ENCODE data around the gene FGF3.

The FGF3 gene

DNA sequence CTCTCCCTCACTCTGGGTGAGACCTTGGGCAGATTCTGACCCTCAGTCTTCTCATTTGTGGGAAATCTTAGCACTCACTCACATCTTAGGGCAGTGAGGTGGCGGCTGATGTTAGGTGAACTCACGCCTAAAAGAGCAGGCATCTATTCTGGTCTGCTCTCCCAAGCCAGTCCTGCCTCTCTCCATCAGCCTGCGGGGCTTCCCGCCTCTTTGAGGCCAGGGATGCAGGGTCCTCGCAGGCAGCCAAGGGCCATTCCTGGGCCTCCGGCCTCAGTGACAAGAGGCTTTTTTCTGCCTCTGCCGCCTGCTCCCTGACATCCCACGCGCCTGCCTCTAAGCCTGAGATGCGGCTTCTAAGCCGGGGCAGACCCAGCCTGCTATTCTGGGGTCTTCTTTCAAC is 30.3 kb downstream of the FGF3 start:
- no peak overlapping the region for H3K4me3 ChIP-seq (replicated peaks; ENCODE audit: low read depth, low read length)
- no peak for DNase-seq (ENCODE audit: low read depth)
- TF ChIP-seq, protein P1, sequence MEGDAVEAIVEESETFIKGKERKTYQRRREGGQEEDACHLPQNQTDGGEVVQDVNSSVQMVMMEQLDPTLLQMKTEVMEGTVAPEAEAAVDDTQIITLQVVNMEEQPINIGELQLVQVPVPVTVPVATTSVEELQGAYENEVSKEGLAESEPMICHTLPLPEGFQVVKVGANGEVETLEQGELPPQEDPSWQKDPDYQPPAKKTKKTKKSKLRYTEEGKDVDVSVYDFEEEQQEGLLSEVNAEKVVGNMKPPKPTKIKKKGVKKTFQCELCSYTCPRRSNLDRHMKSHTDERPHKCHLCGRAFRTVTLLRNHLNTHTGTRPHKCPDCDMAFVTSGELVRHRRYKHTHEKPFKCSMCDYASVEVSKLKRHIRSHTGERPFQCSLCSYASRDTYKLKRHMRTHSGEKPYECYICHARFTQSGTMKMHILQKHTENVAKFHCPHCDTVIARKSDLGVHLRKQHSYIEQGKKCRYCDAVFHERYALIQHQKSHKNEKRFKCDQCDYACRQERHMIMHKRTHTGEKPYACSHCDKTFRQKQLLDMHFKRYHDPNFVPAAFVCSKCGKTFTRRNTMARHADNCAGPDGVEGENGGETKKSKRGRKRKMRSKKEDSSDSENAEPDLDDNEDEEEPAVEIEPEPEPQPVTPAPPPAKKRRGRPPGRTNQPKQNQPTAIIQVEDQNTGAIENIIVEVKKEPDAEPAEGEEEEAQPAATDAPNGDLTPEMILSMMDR (IDR thresholded peaks at IDR 0.05; ENCODE audit: low read length, missing control alignments): no peak

DNA sequence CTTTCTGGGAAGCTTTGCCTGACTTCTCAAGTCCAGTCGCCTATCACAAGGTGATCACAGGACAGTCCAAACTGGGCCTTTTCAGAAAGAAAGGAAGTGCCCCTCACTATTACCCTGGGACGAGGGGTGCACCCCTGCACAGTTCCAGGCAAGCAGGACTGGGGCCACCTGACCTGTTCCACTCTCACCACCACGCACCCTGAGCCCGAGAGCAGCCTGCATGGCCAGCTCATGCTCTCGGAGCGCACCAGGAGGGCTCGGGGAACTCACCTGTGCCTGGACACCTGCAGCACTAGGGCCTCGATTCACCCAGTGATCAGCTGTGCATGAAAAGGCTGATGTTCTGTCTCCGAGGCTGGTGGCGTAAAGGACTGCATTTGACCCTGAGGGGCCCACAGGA is 31.3 kb downstream of the FGF3 start:
- H3K4me3 ChIP-seq (replicated peaks; ENCODE audit: low read depth, low read length): no peak overlapping the region
- DNase-seq (ENCODE audit: low read depth): no peak
- TF ChIP-seq, protein P1 (IDR thresholded peaks at IDR 0.05; ENCODE audit: low read length, missing control alignments): no peak

DNA sequence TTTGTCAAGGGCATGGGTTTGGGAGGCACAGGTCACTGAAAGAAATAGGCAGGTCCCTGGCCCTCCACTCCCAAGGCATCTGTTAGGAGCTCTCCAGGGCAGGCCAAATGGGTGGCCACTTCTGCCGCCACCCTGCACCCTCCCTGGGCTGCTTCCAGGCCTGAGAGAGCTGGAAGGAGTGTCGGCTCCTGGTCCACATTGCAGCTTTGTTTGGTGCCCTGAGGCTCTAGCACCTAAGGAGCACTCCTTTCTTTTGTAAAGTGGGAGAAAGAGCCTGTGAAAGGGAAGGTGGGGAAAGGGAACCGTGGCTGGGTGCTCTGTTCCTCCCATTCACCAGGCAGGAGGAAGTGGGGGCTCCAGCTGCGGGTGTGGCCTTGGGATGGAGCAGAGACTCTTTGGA is 31.8 kb downstream of the FGF3 start:
- TF ChIP-seq, protein P1 (IDR thresholded peaks at IDR 0.05; ENCODE audit: low read length, missing control alignments): no peak
- no peak for DNase-seq (ENCODE audit: low read depth)

DNA sequence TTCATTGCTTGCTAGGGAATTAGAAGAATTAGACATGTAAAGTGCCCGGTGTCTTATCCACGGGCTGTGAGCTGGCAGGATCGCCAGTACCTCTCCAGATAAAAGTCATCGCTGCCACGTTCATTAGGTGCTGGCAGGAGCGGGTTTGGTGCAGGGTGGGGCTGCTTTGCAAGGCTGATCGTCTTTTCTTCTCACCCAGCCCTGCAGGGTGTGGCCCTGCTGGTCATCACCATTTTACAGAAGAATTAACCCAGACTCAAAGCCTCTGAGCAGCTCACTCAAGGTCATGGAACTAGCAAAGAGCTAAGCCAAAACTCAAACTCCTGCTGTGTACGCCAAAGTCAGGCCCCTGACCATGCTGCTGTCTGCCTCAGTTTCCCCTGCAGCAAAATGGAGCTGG is 38.0 kb downstream of the FGF3 start:
- H3K4me3 ChIP-seq (replicated peaks; ENCODE audit: low read depth, low read length): no peak overlapping the region
- TF ChIP-seq, protein P1 (IDR thresholded peaks at IDR 0.05; ENCODE audit: low read length, missing control alignments): no peak
- DNase-seq (ENCODE audit: low read depth): no peak

More for the DNA sequence above, 31.8 kb downstream of the FGF3 start:
- H3K4me3 ChIP-seq (replicated peaks; ENCODE audit: low read depth, low read length): no peak overlapping the region

DNA sequence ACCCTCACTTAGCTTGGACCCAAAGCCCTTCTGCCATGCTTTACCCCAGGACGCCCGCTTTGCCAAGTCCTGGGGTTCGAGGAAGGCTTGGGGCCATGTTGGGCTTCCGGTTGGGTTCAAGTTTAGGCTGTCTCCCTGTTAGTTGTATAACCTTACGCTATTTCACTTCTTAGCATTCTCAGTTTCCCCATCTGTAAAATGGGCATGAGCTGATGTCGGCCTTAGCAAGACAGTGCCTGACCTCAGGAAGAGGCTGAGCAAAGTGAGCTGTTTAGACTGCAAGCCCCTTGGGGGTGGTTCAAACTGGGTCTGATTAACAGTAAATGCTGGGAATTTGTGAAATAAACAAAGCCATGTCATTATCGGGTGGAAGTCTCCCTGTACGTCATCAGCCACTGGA is 40.8 kb downstream of the FGF3 start:
- DNase-seq (ENCODE audit: low read depth): no peak

DNA sequence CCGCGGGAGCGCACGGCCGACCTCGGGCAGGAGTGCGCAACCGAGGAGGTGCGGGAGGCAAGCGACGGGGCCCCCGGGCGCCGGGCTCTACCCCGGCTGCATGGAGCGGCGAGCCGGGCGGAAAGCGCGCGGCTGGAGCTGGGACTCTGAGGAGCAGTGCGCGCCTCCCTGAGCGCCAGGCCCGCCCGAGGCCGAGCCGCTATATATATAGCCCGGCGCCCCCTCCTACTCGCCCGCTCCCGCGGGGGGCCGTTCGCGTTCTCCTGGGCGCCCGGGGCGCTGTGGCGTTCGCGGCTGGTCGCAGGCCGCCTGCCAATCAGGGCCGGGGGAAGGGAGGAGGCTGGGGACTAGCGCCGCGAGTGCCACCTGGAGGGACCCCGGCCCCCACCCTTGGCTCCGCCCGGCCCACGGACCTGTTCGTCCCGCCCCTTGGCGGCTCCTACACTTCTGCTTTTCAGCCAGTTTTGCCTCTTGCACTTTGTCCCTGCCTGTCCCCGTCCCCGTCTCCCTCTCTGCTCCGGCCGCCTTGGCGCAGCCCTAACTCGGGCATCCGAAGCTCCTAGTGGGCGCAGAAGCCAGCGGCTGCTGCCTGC is 44.0 kb downstream of the FGF3 start, which contains the start of gene FGF4:
FGF4 (minus strand) TSS at position 179 of the 593 bp plus-strand sequence. CDS start 257 bp downstream, outside the sequence.
- no peak within 1 kb of the TSS for H3K4me3 ChIP-seq (replicated peaks; ENCODE audit: low read depth, low read length)
- DNase-seq (ENCODE audit: low read depth): no peak
- TF ChIP-seq, protein P1 (IDR thresholded peaks at IDR 0.05; ENCODE audit: low read length, missing control alignments): no peak

More for the DNA sequence above, 40.8 kb downstream of the FGF3 start:
- TF ChIP-seq, protein P1 (IDR thresholded peaks at IDR 0.05; ENCODE audit: low read length, missing control alignments): no peak
- H3K4me3 ChIP-seq (replicated peaks; ENCODE audit: low read depth, low read length): no peak overlapping the region
